ENCODE results near the gene MT1A.

DNA sequence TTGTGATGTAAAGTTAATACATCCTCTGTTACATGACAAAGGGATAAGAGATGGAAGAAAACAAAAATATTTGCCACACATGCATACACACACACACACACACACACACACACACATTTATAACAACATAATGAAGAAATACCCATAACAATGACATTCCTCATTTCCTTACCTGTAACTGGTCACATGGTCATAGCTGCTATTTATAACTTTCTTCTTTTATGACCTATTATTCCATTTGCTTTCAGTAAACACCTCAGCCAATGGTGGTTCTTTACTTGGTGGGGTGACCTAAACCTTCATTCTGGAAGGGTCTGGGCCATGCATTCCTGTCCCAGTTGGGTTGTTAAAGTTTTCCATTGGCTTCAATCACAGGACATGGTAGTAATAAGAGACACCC, 24.8 kb upstream of the MT1A start:
- TF ChIP-seq, protein P1, sequence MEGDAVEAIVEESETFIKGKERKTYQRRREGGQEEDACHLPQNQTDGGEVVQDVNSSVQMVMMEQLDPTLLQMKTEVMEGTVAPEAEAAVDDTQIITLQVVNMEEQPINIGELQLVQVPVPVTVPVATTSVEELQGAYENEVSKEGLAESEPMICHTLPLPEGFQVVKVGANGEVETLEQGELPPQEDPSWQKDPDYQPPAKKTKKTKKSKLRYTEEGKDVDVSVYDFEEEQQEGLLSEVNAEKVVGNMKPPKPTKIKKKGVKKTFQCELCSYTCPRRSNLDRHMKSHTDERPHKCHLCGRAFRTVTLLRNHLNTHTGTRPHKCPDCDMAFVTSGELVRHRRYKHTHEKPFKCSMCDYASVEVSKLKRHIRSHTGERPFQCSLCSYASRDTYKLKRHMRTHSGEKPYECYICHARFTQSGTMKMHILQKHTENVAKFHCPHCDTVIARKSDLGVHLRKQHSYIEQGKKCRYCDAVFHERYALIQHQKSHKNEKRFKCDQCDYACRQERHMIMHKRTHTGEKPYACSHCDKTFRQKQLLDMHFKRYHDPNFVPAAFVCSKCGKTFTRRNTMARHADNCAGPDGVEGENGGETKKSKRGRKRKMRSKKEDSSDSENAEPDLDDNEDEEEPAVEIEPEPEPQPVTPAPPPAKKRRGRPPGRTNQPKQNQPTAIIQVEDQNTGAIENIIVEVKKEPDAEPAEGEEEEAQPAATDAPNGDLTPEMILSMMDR (IDR thresholded peaks at IDR 0.05; ENCODE audit: low read depth, low read length, poor library complexity, severe bottlenecking) = no peak
- TF ChIP-seq EZH2phosphoT487 (IDR thresholded peaks at IDR 0.05; ENCODE audit: borderline replicate concordance, low read length) = no peak
